ENCODE data around the gene KRT8. TPM values are rescaled to one million over a fixed set of nuclear protein-coding genes. Genes with fewer than 3 reads are reported as not detected.

KRT8 gene
- total RNA-seq, 1 donor from 2014 or later = 1,341 TPM

DNA sequence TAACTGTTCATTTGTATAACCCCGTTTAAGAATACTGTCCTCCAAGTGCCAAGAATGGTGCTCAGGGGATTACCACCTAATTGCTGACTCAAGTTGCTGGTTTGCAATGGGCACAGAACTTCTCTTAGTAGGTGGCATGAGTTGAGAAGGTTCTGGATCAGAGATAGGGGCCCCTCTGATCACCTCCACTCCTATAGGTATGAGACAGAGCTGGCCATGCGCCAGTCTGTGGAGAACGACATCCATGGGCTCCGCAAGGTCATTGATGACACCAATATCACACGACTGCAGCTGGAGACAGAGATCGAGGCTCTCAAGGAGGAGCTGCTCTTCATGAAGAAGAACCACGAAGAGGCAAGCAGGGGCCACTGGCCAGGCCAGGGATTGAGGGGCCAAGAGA is 45.7 kb upstream of the KRT8 start:
- H3K4me3 ChIP-seq (ENCODE audit: low read depth, low read length) = peak overlapping the region; percentile 83
- TF ChIP-seq, protein P1, sequence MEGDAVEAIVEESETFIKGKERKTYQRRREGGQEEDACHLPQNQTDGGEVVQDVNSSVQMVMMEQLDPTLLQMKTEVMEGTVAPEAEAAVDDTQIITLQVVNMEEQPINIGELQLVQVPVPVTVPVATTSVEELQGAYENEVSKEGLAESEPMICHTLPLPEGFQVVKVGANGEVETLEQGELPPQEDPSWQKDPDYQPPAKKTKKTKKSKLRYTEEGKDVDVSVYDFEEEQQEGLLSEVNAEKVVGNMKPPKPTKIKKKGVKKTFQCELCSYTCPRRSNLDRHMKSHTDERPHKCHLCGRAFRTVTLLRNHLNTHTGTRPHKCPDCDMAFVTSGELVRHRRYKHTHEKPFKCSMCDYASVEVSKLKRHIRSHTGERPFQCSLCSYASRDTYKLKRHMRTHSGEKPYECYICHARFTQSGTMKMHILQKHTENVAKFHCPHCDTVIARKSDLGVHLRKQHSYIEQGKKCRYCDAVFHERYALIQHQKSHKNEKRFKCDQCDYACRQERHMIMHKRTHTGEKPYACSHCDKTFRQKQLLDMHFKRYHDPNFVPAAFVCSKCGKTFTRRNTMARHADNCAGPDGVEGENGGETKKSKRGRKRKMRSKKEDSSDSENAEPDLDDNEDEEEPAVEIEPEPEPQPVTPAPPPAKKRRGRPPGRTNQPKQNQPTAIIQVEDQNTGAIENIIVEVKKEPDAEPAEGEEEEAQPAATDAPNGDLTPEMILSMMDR (IDR thresholded peaks at IDR 0.05; ENCODE audit: insufficient read depth, low read length, poor library complexity, severe bottlenecking) = no peak
- DNase-seq (ENCODE audit: low read depth) = no peak

GRCh38 chr12:52949413-52950331 is 44.8 kb upstream of the KRT8 start:
- peak; percentile 94 for DNase-seq (ENCODE audit: low read depth)
- H3K36me3 ChIP-seq (ENCODE audit: control insufficient read depth, insufficient read depth, low read length) = peaks cover 4% of the 10 kb centered on the region
- H3K27me3 ChIP-seq (ENCODE audit: control insufficient read depth, insufficient read depth, low read length) = no peaks in the 10 kb centered on the region
- peak overlapping the region; percentile 83 for H3K4me3 ChIP-seq (ENCODE audit: low read depth, low read length)
- TF ChIP-seq, protein P1 (IDR thresholded peaks at IDR 0.05; ENCODE audit: insufficient read depth, low read length, poor library complexity, severe bottlenecking) = no peak

More for the DNA sequence above, 45.7 kb upstream of the KRT8 start:
- Histone ChIP-seq H3K36me3 (ENCODE audit: control insufficient read depth, insufficient read depth, low read length) (peaks cover 4% of the 10 kb centered on the region), H3K27me3 (ENCODE audit: control insufficient read depth, insufficient read depth, low read length) (no peaks in the 10 kb centered on the region)

GRCh38 chr12:52947738-52948423 is 43.0 kb upstream of the KRT8 start:
- H3K27me3 ChIP-seq (ENCODE audit: control insufficient read depth, insufficient read depth, low read length) = no peaks in the 10 kb centered on the region
- TF ChIP-seq, protein P1 (IDR thresholded peaks at IDR 0.05; ENCODE audit: insufficient read depth, low read length, poor library complexity, severe bottlenecking) = no peak
- DNase-seq (ENCODE audit: low read depth) = no peak
- no peak overlapping the region for H3K4me3 ChIP-seq (ENCODE audit: low read depth, low read length)
- peaks cover 4% of the 10 kb centered on the region for H3K36me3 ChIP-seq (ENCODE audit: control insufficient read depth, insufficient read depth, low read length)

DNA sequence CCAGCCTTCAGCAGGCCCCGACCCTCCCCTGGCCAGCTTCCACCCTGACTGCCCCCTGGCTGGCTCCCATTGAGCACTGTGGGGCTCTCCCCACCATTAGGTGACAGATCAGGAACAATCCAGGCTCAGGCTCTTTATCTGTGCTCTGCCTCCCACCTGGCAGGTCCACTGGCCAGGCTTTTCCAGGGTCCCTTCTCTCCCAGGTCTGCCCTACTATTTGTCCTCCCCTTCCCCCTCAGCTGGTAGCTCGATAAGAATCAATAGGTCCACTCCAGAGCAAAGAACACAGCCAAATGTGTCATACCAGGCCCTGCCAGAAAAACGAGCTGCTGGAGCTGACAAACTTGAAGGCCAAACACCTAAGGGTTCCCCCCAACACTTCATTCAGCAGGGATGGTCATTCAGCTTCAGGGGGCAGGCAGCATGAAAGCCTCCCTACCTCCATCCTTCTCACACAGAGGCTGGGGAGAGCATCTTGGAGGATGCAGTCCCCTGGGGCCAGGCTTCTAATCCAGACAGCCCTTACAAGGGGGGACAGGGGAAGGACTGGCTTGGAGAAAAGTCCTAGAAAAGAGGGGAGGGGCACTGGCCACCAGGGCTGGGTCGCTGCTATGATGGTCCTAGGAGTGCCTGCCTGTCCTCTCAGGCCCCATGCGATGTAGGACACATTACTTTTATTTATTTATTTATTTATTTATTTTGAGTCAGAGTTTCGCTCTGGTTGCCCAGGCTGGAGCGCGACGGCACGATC is 42.1 kb upstream of the KRT8 start:
- Histone ChIP-seq H3K4me3 (ENCODE audit: low read depth, low read length) (no peak overlapping the region), H3K27me3 (ENCODE audit: control insufficient read depth, insufficient read depth, low read length) (no peaks in the 10 kb centered on the region), H3K36me3 (ENCODE audit: control insufficient read depth, insufficient read depth, low read length) (peaks cover 4% of the 10 kb centered on the region)
- TF ChIP-seq, protein P1 (IDR thresholded peaks at IDR 0.05; ENCODE audit: insufficient read depth, low read length, poor library complexity, severe bottlenecking) = no peak
- DNase-seq (ENCODE audit: low read depth) = no peak

GRCh38 chr12:52946334-52946733 is 41.5 kb upstream of the KRT8 start:
- Histone ChIP-seq H3K27me3 (ENCODE audit: control insufficient read depth, insufficient read depth, low read length) (no peaks in the 10 kb centered on the region), H3K4me3 (ENCODE audit: low read depth, low read length) (no peak overlapping the region), H3K36me3 (ENCODE audit: control insufficient read depth, insufficient read depth, low read length) (no peaks in the 10 kb centered on the region)
- DNase-seq (ENCODE audit: low read depth) = no peak
- TF ChIP-seq, protein P1 (IDR thresholded peaks at IDR 0.05; ENCODE audit: insufficient read depth, low read length, poor library complexity, severe bottlenecking) = no peak

Data from kidney epithelial cell (primary cell).